Measurements from ENCODE around the gene DNAJB6.
"Not testable (repeated sequence)": the region's sequence is repeated elsewhere in the genome, so short reads cannot be mapped to it uniquely, and the experiment has no call there.

The DNAJB6 gene

GRCh38 chr7:157329447-157329846, 7.4 kb upstream of the DNAJB6 start:
- no peak for DNase-seq

GRCh38 chr7:157330567-157330966, 6.2 kb upstream of the DNAJB6 start:
- DNase-seq = not testable (repeated sequence)

- not testable (repeated sequence) for DNase-seq
Observed at GRCh38 chr7:157331049-157331448, 5.8 kb upstream of the DNAJB6 start.

GRCh38 chr7:157335236-157335635, 1.6 kb upstream of the DNAJB6 start:
- DNase-seq = no peak

GRCh38 chr7:157335991-157336382, 817 bp upstream of the DNAJB6 start:
- DNase-seq = no peak

- peak; percentile 6 for DNase-seq
Observed at GRCh38 chr7:157337316-157338149, 729 bp downstream of the DNAJB6 start.

GRCh38 chr7:157339777-157340677, 3.2 kb downstream of the DNAJB6 start:
- peak; percentile 32 for DNase-seq

GRCh38 chr7:157347217-157347904, 10.6 kb downstream of the DNAJB6 start:
- no peak for DNase-seq

GRCh38 chr7:157348548-157348947, 11.7 kb downstream of the DNAJB6 start:
- no peak for DNase-seq

GRCh38 chr7:157352516-157352915, 15.7 kb downstream of the DNAJB6 start:
- DNase-seq = no peak

- no peak for DNase-seq
Observed at GRCh38 chr7:157355784-157356511, 19.1 kb downstream of the DNAJB6 start.

- DNase-seq = no peak
Observed at GRCh38 chr7:157357129-157358040, 20.6 kb downstream of the DNAJB6 start.

GRCh38 chr7:157358041-157358752, 21.4 kb downstream of the DNAJB6 start:
- DNase-seq = no peak

GRCh38 chr7:157358753-157359096, 21.9 kb downstream of the DNAJB6 start:
- DNase-seq = no peak

- no peak for DNase-seq
Observed at GRCh38 chr7:157359581-157359980, 22.8 kb downstream of the DNAJB6 start.

- no peak for DNase-seq
Observed at GRCh38 chr7:157360483-157361025, 23.8 kb downstream of the DNAJB6 start.

- DNase-seq = no peak
Observed at GRCh38 chr7:157361537-157361936, 24.7 kb downstream of the DNAJB6 start.

GRCh38 chr7:157362729-157363128, 25.9 kb downstream of the DNAJB6 start:
- DNase-seq = no peak

GRCh38 chr7:157366722-157367121, 29.9 kb downstream of the DNAJB6 start:
- no peak for DNase-seq

GRCh38 chr7:157368955-157369354, 32.2 kb downstream of the DNAJB6 start:
- DNase-seq = no peak

- no peak for DNase-seq
Observed at GRCh38 chr7:157370742-157371141, 33.9 kb downstream of the DNAJB6 start.
